GM12873 (cell line): Measurements from ENCODE around the gene MMP27.

ENCODE experiments used
- TF ChIP-seq, protein P1 (sequence below): IDR thresholded peaks from 2 replicates; pipeline ENCODE4 v1.5.1; 2012; ENCODE audit warnings: low read depth, mild to moderate bottlenecking, moderate library complexity, low read length, control low read depth; ENCODE audit not compliant: insufficient read depth; ENCODE audit errors: missing control alignments

The MMP27 gene

GRCh38 chr11:102727890-102728289 lies 22.3 kb upstream of the MMP27 start:
- TF ChIP-seq, protein P1, sequence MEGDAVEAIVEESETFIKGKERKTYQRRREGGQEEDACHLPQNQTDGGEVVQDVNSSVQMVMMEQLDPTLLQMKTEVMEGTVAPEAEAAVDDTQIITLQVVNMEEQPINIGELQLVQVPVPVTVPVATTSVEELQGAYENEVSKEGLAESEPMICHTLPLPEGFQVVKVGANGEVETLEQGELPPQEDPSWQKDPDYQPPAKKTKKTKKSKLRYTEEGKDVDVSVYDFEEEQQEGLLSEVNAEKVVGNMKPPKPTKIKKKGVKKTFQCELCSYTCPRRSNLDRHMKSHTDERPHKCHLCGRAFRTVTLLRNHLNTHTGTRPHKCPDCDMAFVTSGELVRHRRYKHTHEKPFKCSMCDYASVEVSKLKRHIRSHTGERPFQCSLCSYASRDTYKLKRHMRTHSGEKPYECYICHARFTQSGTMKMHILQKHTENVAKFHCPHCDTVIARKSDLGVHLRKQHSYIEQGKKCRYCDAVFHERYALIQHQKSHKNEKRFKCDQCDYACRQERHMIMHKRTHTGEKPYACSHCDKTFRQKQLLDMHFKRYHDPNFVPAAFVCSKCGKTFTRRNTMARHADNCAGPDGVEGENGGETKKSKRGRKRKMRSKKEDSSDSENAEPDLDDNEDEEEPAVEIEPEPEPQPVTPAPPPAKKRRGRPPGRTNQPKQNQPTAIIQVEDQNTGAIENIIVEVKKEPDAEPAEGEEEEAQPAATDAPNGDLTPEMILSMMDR = no peak

GRCh38 chr11:102724904-102725500 lies 19.4 kb upstream of the MMP27 start, which contains the start of gene MMP8:
Gene MMP8 (minus strand): TSS chr11:102724954. CDS start chr11:102724855, 99 bp downstream.
- TF ChIP-seq, protein P1 = no peak

GRCh38 chr11:102722821-102723220 lies 17.3 kb upstream of the MMP27 start:
- TF ChIP-seq, protein P1 = no peak

GRCh38 chr11:102719620-102720277 lies 14.2 kb upstream of the MMP27 start:
- TF ChIP-seq, protein P1 = no peak

GRCh38 chr11:102717280-102717679 lies 11.7 kb upstream of the MMP27 start:
- TF ChIP-seq, protein P1 = no peak

- TF ChIP-seq, protein P1 = no peak
Observed at GRCh38 chr11:102716527-102716926, 11.0 kb upstream of the MMP27 start.

DNA sequence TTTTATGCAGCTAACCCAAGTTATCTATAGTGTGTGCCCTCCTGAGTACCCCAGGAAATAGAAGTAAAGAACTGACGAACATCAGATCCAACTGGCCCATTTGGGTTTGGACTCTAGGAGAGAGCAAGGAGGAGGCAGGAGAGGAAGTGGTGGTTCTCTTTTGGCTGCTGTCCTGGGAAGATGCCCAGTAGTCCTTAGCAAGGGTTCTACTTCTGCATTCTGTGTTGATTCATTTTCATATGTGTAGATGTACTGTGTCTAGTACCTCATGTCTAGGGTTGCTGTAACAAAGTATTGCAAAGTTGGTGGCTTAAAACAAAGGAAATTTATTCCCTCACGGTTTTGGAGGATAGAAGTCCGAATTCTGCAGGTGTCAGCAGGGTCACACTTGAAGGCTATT lies 6.6 kb upstream of the MMP27 start:
- TF ChIP-seq, protein P1 = no peak
